ENCODE measurements around the gene ADCY1.

ADCY1 gene

DNA sequence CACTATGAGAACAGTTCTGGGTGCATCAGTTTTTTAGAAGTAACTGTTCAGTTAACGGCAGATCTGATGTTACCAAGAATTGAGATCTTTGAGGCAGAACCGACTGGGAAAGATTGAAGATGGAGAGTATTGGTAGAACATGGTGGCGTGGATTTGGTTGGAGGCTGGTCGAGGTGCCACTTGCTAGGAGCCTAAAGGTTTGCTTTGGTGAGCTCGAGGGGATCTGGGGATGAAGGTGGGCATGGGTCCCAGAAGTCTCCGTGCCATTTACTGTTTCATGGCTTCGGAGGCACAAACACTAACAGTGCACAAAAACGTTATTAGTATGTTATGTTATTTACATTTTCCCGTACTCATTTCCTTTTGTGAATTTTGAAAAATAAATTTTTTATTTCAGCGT, 81.4 kb downstream of the ADCY1 start:
- DNase-seq (ENCODE audit: low read depth, low spot score) = no peak
- TF ChIP-seq SUZ12 (IDR thresholded peaks at IDR 0.05; ENCODE audit: extremely low read depth, insufficient read depth, insufficient read length) (no peak), ZNF274 (IDR thresholded peaks at IDR 0.05; ENCODE audit: low read depth, low read length) (no peak), YY1 (IDR thresholded peaks at IDR 0.05; ENCODE audit: insufficient read depth, insufficient read length) (no peak)
- H3K9me3 ChIP-seq (ENCODE audit: insufficient read depth, low read length) = no peaks in the 10 kb centered on the region

DNA sequence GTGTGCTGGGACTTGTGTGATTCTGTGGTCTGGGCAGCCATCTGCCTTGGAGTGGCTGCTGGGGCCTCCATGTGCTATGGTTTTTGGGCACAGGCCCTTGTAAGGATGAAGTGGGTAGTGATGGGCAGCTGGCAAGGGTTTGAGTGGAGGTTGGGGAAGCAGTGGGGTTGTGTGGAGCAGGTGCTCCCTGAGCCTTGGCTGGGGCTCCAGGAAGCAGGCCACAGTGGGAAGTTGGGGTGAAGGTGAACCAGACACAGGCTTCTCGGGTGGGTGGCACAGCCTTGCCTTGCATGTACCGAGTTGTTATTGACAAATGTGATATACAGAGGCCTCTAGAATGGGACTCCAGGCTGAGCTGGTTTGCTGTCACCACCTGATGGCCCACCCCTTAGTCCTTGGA, 82.3 kb downstream of the ADCY1 start:
- no peak for DNase-seq (ENCODE audit: low read depth, low spot score)
- H3K9ac ChIP-seq (ENCODE audit: insufficient read length, low read depth) = no peak overlapping the region
- H3K27me3 ChIP-seq (ENCODE audit: insufficient read depth, insufficient read length) = no peaks in the 10 kb centered on the region
- TF ChIP-seq YY1 (IDR thresholded peaks at IDR 0.05; ENCODE audit: insufficient read depth, insufficient read length) (no peak), SUZ12 (IDR thresholded peaks at IDR 0.05; ENCODE audit: extremely low read depth, insufficient read depth, insufficient read length) (no peak), ZNF274 (IDR thresholded peaks at IDR 0.05; ENCODE audit: low read depth, low read length) (no peak)
- no peaks in the 10 kb centered on the region for H3K9me3 ChIP-seq (ENCODE audit: insufficient read depth, low read length)
- no peaks in the 10 kb centered on the region for H3K4me1 ChIP-seq (ENCODE audit: insufficient read depth, insufficient read length)
- H3K4me3 ChIP-seq (ENCODE audit: insufficient read length, low read depth) = no peak overlapping the region
- no peaks in the 10 kb centered on the region for H3K36me3 ChIP-seq (ENCODE audit: insufficient read depth, insufficient read length, low read length)

More for the DNA sequence above, 81.4 kb downstream of the ADCY1 start:
- Histone ChIP-seq H3K9ac (ENCODE audit: insufficient read length, low read depth) (no peak overlapping the region), H3K36me3 (ENCODE audit: insufficient read depth, insufficient read length, low read length) (no peaks in the 10 kb centered on the region), H3K4me3 (ENCODE audit: insufficient read length, low read depth) (no peak overlapping the region), H3K27me3 (ENCODE audit: insufficient read depth, insufficient read length) (no peaks in the 10 kb centered on the region), H3K4me1 (ENCODE audit: insufficient read depth, insufficient read length) (no peaks in the 10 kb centered on the region)

DNA sequence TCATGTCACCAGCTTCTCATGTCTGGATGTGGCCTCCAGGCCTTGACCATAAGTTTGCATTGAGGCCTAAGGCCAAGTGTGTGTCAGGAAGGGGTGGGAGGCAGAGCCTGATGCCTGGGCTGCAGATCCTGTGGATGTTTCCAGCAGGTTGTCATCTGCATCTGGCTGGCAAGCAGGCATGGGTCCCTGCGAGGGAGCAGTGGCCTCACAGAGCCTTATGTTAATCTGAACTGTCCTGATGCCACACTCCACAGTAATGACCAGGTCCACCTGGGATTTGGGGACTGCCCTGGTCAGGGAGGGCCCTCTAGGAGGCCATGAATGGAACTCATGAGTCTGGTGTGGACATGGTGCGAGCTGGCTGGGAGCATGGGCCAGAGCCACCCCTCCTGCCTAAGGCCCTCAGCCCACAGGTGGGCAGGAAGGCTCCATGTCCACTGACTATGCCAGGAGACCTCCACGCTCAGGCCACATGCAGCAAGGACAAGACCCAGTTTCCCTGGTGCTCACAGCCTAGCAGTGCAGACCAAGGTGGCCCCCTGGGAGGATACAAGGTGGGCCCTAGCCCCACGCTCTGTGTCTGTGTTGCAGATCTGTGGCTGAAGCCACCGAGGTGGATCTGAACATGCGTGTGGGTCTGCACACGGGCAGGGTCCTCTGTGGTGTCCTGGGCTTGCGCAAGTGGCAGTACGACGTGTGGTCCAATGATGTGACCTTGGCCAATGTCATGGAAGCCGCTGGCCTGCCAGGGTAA, 83.1 kb downstream of the ADCY1 start:
- H3K36me3 ChIP-seq (ENCODE audit: insufficient read depth, insufficient read length, low read length) = no peaks in the 10 kb centered on the region
- no peak for DNase-seq (ENCODE audit: low read depth, low spot score)
- no peak for TF ChIP-seq YY1 (IDR thresholded peaks at IDR 0.05; ENCODE audit: insufficient read depth, insufficient read length)
- no peak for TF ChIP-seq SUZ12 (IDR thresholded peaks at IDR 0.05; ENCODE audit: extremely low read depth, insufficient read depth, insufficient read length)
- TF ChIP-seq ZNF274 (IDR thresholded peaks at IDR 0.05; ENCODE audit: low read depth, low read length) = no peak
- H3K27me3 ChIP-seq (ENCODE audit: insufficient read depth, insufficient read length) = no peaks in the 10 kb centered on the region
- no peak overlapping the region for H3K9ac ChIP-seq (ENCODE audit: insufficient read length, low read depth)
- no peaks in the 10 kb centered on the region for H3K9me3 ChIP-seq (ENCODE audit: insufficient read depth, low read length)
- no peaks in the 10 kb centered on the region for H3K4me1 ChIP-seq (ENCODE audit: insufficient read depth, insufficient read length)
- no peak overlapping the region for H3K4me3 ChIP-seq (ENCODE audit: insufficient read length, low read depth)

DNA sequence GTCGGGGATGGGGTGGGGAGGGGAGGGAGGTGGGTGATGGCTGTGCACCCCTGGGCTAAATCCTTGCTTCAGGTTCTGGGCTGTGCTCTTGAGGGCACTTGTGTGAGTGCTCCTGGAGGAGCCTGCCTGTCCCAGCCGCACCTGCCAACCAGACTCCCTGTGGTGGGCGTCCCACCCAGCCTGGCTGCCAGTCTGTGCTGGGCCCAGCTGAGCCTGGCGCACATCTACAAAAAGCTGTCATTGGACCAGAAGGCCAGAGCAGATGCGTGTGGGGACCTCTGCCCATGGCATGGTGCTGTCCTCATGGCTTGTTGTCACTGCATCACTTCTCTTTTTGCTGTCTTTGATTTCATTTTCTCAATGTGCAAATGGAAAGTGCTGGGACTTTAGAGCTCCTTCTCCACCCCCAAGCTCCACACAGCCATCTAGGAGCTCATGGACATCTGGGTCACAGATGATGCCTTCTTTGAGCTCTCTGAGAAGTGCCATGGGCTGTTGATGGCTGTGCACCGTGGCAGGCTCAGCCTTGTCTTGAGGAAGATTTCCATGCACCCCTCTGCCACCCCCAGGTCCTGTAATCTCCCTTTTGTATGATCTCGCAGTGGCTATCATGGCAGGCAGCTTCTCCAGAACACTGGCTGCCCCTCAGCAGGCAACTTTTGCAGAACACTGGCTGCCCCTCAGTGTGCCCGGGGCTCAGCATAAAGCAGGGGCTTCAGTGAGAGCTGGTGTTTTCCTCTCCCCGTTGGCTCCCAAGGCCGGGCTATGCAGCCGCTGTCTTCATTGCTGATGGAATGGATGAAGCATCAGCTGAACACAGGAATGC, 83.9 kb downstream of the ADCY1 start:
- H3K4me1 ChIP-seq (ENCODE audit: insufficient read depth, insufficient read length) = no peaks in the 10 kb centered on the region
- no peak for DNase-seq (ENCODE audit: low read depth, low spot score)
- no peaks in the 10 kb centered on the region for H3K9me3 ChIP-seq (ENCODE audit: insufficient read depth, low read length)
- no peak for TF ChIP-seq YY1 (IDR thresholded peaks at IDR 0.05; ENCODE audit: insufficient read depth, insufficient read length)
- no peak for TF ChIP-seq ZNF274 (IDR thresholded peaks at IDR 0.05; ENCODE audit: low read depth, low read length)
- TF ChIP-seq SUZ12 (IDR thresholded peaks at IDR 0.05; ENCODE audit: extremely low read depth, insufficient read depth, insufficient read length) = no peak
- H3K4me3 ChIP-seq (ENCODE audit: insufficient read length, low read depth) = no peak overlapping the region
- no peaks in the 10 kb centered on the region for H3K36me3 ChIP-seq (ENCODE audit: insufficient read depth, insufficient read length, low read length)
- H3K9ac ChIP-seq (ENCODE audit: insufficient read length, low read depth) = no peak overlapping the region
- no peaks in the 10 kb centered on the region for H3K27me3 ChIP-seq (ENCODE audit: insufficient read depth, insufficient read length)

DNA sequence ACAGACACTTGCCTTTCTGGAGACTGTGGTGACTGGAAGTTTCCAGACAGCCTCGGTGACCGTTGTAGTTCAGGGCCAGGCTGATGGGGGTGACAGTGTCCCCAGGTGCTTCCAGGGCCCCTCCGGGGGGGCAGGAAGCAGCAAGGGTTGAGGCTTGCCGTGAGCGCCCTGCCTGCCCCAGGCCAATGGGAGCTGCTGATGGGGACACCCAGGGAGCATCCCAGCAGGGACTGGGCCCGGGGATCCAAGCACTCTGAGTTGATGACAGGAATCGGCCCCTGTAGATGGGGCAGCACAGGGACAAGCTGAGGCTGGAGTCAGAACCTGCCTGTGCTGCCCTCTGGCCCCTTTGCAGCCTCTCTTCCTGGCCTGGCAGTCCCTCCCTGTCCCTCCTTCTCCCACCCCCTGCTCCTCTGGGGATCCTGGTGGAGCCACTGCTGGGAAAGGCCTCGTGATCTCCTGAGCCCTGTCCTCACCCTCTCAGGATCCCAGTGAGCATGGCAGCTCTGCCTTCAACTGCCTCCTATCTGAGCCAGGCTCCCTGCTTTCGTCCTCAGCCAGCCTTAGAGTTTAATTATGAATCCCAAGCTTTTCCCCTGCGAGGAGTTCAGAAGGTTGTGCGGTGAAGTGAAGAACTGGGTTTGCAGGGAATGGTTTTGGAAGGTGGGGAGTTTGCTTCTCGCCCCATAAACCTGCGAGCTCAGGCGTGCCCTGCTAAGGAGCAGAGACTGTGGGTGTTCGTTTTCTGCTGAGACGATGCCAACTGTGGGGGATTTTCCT, 84.7 kb downstream of the ADCY1 start:
- no peaks in the 10 kb centered on the region for H3K27me3 ChIP-seq (ENCODE audit: insufficient read depth, insufficient read length)
- H3K4me3 ChIP-seq (ENCODE audit: insufficient read length, low read depth) = no peak overlapping the region
- no peaks in the 10 kb centered on the region for H3K36me3 ChIP-seq (ENCODE audit: insufficient read depth, insufficient read length, low read length)
- TF ChIP-seq YY1 (IDR thresholded peaks at IDR 0.05; ENCODE audit: insufficient read depth, insufficient read length) (no peak), SUZ12 (IDR thresholded peaks at IDR 0.05; ENCODE audit: extremely low read depth, insufficient read depth, insufficient read length) (no peak), ZNF274 (IDR thresholded peaks at IDR 0.05; ENCODE audit: low read depth, low read length) (no peak)
- no peak overlapping the region for H3K9ac ChIP-seq (ENCODE audit: insufficient read length, low read depth)
- no peaks in the 10 kb centered on the region for H3K4me1 ChIP-seq (ENCODE audit: insufficient read depth, insufficient read length)
- no peaks in the 10 kb centered on the region for H3K9me3 ChIP-seq (ENCODE audit: insufficient read depth, low read length)
- no peak for DNase-seq (ENCODE audit: low read depth, low spot score)

DNA sequence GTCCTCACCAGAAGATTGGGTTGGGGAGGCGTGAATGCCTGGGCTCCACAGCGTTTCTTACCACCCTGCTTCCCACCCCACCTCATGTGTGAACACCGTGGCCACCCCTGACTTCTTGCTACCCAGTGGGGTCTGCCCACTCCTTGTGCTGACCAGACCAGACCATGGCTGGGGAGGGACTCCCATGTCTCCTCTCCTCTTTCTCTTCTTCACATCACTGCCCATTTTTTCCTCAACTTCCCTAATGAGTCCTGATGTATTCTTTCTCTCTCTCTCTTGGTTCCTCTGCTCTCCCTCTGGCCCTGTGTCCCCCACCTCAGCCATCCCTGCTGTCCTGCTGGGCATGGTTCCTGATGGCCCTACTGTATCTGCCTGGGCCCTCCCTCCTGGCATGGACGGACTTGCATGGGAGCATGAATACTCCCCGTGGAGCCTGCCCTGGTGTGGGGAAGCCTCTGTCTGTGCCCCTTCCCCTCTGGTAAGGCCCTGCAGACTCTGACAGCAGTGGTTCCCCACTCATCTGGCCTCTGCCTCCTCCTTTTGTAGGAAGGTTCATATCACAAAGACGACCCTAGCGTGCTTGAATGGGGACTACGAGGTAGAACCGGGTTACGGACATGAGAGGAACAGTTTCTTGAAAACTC, 85.5 kb downstream of the ADCY1 start:
- no peaks in the 10 kb centered on the region for H3K36me3 ChIP-seq (ENCODE audit: insufficient read depth, insufficient read length, low read length)
- H3K9me3 ChIP-seq (ENCODE audit: insufficient read depth, low read length) = no peaks in the 10 kb centered on the region
- TF ChIP-seq ZNF274 (IDR thresholded peaks at IDR 0.05; ENCODE audit: low read depth, low read length) (no peak), SUZ12 (IDR thresholded peaks at IDR 0.05; ENCODE audit: extremely low read depth, insufficient read depth, insufficient read length) (no peak), YY1 (IDR thresholded peaks at IDR 0.05; ENCODE audit: insufficient read depth, insufficient read length) (no peak)
- H3K4me1 ChIP-seq (ENCODE audit: insufficient read depth, insufficient read length) = no peaks in the 10 kb centered on the region
- H3K9ac ChIP-seq (ENCODE audit: insufficient read length, low read depth) = no peak overlapping the region
- DNase-seq (ENCODE audit: low read depth, low spot score) = no peak
- no peak overlapping the region for H3K4me3 ChIP-seq (ENCODE audit: insufficient read length, low read depth)
- H3K27me3 ChIP-seq (ENCODE audit: insufficient read depth, insufficient read length) = no peaks in the 10 kb centered on the region

Measured in NT2/D1 (cell line).